Amniotic stem cell (primary cell): ENCODE measurements around the gene TNFRSF12A.
A peak's percentile ranks its signal among the peaks of the same experiment; 100 is the strongest.
"Not testable (repeated sequence)": the region's sequence is repeated elsewhere in the genome, so short reads cannot be mapped to it uniquely, and the experiment has no call there.

ENCODE experiments used
- DNase-seq: peaks from one replicate; lab custom pipeline; 2025; lab: John Stamatoyannopoulos, UW

The TNFRSF12A gene

GRCh38 chr16:3049921-3050481, 29.8 kb downstream of the TNFRSF12A start:
- DNase-seq: no peak

GRCh38 chr16:3050487-3050886, 30.3 kb downstream of the TNFRSF12A start:
- DNase-seq: no peak

- no peak for DNase-seq
Observed at GRCh38 chr16:3051009-3051408, 30.8 kb downstream of the TNFRSF12A start.

GRCh38 chr16:3051494-3051893, 31.3 kb downstream of the TNFRSF12A start:
- DNase-seq: no peak

- not testable (repeated sequence) for DNase-seq
Observed at GRCh38 chr16:3052571-3053329, 32.6 kb downstream of the TNFRSF12A start.

GRCh38 chr16:3053330-3053710, 33.2 kb downstream of the TNFRSF12A start:
- DNase-seq: not testable (repeated sequence)

- DNase-seq: no peak
Observed at GRCh38 chr16:3054965-3055733, 35.0 kb downstream of the TNFRSF12A start.

- not testable (repeated sequence) for DNase-seq
Observed at GRCh38 chr16:3055734-3056115, 35.6 kb downstream of the TNFRSF12A start.

- no peak for DNase-seq
Observed at GRCh38 chr16:3056336-3057180, 36.4 kb downstream of the TNFRSF12A start.

GRCh38 chr16:3057181-3058138, 37.3 kb downstream of the TNFRSF12A start:
- no peak for DNase-seq

- no peak for DNase-seq
Observed at GRCh38 chr16:3058139-3059030, 38.2 kb downstream of the TNFRSF12A start.

- peak; percentile 86 for DNase-seq
Observed at GRCh38 chr16:3059041-3059722, 39.0 kb downstream of the TNFRSF12A start.

GRCh38 chr16:3059723-3060242, 39.6 kb downstream of the TNFRSF12A start:
- no peak for DNase-seq

- no peak for DNase-seq
Observed at GRCh38 chr16:3060339-3061127, 40.4 kb downstream of the TNFRSF12A start.

GRCh38 chr16:3062553-3062952, 42.4 kb downstream of the TNFRSF12A start:
- DNase-seq: no peak

GRCh38 chr16:3063625-3064386, 43.6 kb downstream of the TNFRSF12A start:
- DNase-seq: no peak

GRCh38 chr16:3065069-3065741, 45.0 kb downstream of the TNFRSF12A start, which contains the start of gene IL32:
IL32 (plus strand) TSS chr16:3065640; CDS start chr16:3065812, 172 bp downstream.
- peak; percentile 76 for DNase-seq
